Amniotic epithelial cell (primary cell): ENCODE measurements around the gene TBC1D5.
"Not testable (repeated sequence)": the region's sequence is repeated elsewhere in the genome, so short reads cannot be mapped to it uniquely, and the experiment has no call there.

ENCODE experiments used
- DNase-seq: peaks from one replicate; pipeline ENCODE4 v3.0.0-alpha.2; 2010; ENCODE audit warnings: low read depth

Gene TBC1D5

DNA sequence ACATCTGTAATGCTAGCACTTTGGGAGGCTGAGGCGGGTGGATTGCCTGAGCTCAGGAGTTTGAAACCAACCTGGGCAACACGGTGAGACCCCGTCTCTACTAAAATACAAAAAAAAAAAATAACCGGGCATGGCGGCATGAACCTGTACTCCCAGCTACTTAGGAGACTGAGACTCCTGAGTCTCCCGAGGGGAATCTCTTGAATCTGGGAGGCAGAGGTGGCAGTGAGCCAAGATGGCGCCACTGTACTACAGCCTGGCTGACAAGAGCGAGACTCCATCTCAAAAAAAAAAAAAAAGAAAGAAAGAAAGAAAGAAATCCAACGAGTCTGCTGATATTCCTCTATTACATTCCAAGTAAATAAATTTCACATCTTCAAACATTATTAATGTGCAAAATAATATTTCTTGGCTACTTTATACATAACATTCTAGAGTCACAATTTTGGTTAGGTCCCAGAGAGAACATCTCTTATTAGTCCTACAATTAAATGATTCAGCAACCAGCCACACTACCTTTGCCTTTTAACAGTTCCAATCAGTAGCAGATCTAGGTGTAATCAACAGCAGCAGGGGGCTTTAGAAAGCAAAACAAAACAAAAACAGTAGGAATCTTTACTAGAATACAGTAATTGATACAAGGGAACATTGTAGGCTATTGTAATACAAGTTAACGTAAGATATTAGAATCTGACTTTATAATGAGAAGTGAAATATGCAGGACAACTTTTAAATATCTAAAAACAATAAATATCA, 195.8 kb downstream of the TBC1D5 start:
- DNase-seq: no peak

DNA sequence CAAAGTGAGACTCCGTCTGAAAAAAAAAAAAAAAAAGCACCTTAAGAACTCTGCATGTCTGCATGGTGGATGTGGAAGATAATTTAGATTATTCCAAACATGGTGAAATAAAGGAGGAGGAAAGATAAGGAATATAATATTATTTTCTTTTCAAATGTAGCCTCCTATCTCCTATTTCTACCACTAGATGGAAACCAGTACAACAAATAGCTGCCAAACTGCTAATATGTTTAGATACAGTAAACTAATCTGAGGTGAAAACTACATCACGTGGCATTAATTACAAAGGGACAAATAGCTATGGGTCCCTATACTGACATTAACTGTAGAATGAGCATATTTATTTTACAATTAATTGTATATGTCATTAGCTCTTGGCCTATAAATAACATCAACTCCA, 197.8 kb downstream of the TBC1D5 start:
- DNase-seq: peak; percentile 13

DNA sequence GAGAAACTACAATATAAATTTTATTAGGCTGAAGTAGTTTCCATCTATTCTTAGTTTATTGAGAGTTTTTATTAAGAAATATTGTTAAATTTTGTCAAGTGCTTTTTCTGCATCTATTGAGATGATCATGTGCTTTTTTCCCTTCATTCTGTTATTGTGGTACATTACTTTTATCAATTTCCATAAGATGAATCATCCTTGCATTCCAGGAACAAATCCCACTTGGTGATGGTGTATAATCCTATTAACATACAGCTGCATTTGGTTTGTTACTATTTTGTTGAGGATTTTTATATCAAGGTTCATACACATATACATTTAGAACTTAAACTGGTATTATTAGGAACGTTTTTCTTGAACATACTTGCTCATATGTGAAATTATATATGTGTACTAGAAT, 199.8 kb downstream of the TBC1D5 start:
- peak; percentile 16 for DNase-seq

DNA sequence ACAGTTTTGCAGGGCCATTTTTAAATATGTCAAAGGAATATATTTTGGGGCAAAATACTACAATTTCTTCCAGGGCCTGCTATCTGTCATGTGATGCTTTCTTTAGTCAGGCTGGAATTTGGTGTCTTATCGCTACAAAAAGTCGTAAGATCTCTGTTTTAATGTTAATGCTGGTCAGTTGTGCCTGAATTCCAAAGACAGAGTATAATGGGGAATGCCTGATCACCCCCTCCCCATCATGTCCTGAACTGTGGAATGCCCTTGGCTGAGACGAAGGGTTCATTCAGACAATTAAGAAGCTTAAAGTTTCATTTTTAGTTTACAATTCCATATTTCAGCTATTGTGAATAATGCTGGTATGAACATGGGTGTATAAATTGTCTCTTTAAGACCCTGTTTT, 203.0 kb downstream of the TBC1D5 start:
- no peak for DNase-seq

DNA sequence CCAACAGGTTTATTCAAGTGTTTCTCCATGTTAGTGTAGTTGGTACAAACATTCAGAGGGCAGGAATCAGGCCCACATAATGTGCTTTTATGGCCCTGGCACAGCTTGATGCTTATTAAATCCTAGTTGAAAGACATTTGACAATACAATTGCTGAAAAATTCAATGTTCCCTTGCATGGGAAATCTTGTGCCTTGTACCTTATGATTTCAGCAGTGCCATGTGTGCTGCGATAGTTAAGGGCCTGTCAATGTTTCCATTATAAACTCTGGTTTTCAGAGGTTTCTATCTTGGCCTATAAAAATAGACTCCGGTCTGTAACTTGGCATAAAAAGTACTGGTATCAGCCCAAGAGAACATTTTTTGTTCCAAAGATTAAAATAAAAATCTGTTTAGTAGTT, 207.2 kb downstream of the TBC1D5 start:
- DNase-seq: no peak

DNA sequence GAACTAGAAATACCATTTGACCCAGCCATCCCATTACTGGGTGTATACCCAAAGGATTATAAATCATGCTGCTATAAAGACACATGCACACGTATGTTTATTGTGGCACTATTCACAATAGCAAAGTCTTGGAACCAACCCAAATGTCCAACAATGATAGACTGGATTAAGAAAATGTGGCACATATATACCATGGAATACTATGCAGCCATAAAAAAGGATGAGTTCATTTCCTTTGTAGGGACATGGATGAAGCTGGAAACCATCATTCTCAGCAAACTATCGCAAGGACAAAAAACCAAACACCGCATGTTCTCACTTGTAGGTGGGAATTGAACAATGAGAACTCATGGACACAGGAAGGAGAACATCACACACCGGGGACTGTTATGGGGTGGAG, 210.0 kb downstream of the TBC1D5 start:
- DNase-seq: not testable (repeated sequence)

DNA sequence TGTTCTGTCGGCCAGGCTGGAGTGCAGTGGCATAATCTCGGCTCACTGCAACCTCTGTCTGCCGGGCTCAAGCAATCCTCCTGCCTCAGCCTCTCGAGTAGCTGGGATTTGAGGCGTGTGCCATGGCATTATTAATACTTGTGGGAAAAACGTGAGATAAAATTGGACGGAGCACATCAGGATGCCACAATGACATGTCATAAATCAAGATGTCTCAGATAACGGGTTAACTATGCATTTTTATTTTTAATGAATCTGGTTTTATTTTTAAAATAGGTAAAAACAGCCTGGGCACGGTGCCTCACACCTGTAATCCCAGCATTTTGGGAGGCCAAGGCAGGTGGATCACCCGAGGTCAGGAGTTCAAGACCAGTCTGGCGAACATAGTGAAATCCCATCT, 212.8 kb downstream of the TBC1D5 start:
- no peak for DNase-seq

DNA sequence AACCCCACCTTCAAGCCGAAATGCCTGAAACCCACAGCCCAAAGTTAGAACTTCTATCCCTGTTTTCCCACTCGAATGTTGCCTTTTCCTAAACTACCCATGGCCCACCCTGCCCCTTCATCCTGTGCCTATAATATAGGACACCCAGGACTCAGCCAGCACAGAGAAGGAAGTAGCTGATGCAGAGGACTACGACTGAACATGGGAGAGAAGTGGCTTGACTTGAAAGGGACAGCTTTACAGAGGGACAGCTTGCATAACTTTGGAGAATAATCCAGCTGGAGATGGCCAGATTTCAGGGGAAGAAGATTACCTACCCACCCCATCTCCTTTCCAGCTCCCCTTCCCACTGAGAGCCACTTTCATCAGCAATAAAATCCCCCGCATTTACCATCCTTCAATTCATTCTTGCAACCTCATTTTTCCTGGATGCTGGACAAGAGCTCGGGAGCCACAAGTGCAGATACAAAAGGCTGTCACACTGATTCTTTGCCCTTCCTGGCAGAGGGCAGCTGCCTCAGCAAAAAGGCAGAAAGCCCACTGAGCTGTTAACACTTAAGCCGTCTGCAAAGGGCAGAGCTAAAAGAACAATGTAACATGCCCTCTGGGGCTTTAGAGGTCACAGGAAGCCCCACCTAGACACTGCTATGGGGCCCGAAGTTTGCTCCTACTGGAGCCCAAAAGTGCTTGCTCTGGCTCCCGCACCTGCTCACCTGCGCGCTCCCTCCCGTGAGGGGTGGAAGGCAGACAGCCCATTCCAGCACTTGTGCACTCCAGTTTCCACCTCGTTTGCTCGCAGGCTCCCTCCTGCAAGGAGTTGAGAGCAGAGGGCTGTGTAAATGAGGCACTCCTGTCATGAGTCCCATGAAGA, 224.0 kb downstream of the TBC1D5 start:
- DNase-seq: no peak

DNA sequence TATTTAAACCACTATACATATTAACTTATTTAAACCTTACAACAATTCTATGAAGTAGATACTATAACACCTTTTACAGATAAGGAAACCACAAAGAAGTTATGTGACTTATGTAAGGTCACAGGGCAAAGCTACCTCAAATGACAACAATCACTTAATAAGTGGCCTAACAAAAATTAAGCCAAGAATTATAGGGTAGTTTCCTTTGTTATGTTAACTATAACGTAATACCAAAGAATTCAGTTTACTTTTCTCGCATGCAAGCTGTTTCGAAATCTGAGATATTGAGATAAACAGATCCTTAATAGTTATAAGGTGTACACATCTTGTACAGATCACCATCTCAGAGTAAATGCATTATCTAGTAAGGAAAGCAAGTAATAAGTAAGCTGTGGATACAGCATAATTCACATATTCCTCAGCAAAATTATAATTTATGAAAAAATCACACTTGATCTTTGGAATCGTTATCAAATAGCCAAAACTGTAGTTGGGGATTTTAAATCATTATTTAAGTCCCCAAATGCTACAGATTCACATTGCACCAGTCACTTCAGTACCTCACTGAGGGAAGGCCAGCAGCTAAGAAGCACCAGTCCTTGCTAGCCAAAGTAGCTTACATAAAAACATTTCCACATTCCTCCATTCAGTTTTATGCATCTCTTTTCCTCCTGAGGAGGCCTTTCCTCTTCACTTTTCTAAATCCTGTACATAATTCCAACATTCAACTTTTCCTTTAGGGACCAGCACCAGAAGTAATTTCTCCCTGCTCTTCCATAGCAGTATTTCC, 226.8 kb downstream of the TBC1D5 start:
- DNase-seq: peak; percentile 55

DNA sequence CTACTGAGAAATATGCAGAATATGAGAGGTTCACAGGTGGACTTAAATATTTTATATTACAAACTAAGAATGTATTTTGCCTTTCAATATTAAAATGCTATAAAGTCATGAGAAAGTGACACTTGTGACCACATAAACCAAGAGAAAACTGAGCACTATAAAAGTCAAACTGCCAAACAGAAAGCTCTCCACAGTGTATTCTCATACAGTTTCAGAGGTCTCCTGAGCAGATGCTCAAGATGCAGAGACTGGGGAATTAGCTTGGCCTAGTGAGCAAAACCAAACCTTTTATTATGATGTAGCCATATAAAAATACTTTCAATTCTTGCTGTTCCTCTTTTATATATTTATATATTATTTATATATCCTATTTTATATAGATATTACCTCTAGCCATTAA, 227.8 kb downstream of the TBC1D5 start:
- DNase-seq: no peak

DNA sequence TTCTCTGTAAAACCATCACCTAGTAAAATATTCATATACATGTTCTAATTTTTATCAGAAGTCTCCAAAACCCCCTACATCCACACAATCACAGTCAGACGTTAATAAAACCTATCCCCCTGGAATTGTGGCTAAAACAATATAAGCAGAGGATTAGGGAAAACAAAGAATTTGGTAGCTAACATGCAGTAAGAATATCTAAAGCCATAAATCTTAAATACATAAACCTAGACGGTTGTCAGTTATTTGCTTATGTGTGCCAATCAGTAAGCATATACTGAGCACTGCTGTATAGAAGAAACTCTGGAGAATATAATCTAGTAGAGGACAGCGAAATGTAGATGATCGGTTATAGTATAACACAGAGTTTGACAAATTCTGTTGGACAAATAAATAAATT, 232.2 kb downstream of the TBC1D5 start:
- no peak for DNase-seq

DNA sequence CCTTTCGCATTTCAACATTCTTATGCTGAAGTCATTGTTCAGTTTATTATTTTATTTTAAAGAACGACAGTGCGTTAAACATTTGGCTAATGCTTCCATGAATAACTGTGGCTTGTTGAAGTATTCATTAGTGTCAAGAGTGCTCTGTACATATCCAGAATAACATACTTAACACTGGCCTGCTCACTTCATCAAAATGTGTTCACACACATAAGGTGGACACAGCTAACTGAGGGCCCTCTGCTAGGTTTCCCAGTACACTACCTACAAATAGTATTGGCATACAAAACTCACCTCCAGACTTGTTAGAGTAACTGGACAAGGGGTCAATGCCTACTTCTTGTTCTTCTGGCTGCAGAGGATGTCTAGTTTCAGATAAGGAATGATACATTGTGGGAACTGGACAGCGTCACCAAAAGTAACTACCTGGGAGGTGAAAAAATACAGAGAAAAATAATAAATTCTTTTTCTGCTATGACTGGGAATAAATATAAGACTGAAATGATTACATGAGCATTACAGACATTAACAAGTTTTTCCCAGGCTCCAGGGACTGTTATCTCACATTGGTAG, 234.2 kb downstream of the TBC1D5 start:
- no peak for DNase-seq

DNA sequence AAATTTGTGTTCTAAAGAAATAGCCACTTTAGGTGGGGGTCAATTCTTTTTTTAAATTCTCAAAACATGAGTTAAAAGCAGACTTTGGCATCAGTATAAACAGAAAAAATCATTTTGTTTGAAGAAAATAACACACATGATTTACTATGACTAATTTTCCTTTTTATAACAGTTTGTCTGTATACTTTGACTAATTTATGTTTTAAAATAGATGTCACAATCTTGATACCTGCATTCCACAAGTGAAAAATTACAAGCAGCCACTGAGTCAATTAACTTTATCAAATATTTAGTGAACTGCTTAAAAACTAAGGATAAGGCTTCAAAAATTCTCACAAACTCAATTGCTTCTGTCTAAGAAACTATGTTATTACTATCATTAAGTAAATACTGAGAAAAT, 235.0 kb downstream of the TBC1D5 start:
- no peak for DNase-seq

DNA sequence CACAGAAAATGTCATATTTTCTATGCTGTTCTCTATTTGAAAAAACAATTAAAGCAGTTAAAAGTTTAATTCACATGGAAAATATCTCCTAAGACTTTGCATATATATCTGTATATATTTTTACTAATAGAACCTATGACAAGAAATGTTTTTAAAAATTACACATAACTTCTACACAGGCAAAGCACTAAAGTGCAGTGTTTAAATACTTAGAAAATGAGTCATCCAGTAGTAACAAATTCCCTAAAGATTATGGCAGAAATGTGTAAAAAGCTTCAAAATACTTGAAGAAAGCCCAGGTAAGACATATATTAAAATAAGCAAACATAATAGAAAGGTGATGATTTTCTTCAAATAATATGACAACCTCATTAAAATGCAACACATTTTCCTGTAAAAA, 236.6 kb downstream of the TBC1D5 start:
- no peak for DNase-seq

DNA sequence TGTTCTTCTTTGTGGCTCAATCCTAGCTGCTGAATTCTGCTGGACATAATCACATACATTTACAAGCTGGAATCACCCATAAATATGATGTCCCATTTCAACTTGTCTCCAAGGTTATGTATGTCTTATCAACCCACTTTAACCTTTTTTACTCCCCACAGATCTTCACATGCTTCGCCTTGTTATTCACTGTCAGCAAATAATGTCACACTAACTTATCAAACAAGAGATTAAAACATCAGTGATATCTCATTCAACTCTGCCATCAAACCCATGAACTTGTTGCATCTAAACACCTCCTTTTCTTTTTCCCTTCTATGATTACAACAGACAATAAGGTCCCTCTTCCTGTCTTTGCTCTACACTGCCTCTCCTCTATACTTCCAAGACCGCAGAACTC, 240.7 kb downstream of the TBC1D5 start:
- DNase-seq: no peak

DNA sequence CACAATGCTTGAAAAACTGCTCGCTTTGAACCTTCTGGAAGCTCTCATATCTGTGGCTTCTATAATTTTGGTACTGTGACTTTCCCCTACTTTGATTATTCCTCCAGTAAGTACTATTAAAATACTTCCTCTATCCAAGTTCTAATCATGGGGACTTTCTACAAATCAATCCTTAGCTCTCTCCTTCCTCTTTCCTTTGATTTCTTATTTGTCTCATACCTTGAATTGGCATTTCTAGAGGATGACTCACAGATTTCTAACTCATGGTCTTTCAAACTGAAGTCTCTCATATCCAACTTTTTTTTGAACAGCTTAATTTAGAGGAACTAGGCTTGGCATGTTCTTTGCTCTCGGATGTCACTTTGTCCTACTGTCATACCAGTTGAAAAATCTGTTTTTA, 241.8 kb downstream of the TBC1D5 start:
- no peak for DNase-seq

DNA sequence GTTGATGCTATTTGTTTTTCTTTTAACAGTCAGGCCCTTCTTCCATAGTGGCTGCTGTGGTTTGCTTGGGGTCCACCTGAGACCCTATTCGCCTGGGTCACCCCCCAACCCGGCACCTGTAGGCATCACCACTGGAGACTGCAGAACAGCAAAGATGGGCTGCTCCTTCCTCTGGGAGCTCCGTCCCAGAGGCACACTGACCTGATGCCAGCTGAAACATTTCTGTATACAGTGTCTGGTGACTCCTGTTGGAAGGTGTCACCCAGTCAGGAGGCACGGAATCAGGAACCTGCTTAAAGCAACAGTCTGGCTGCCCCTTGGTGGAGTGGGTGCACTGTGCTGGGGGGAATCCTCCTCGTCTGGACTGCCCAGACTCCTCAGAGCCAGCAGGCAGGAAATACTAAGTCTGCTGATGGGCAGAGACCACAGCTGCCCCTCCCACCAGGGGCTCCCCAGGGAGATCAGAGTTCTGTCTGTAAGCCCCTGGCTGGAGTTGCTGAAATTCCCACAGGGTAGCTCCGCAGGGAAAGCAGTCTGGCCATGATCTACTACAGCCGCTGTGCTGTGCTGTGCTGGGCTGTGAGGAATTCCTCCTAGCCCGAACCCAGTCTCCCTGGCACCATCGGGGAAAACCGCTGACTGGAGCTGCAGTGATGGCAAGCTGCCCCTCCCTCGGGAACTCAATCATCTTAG, 248.2 kb downstream of the TBC1D5 start:
- peak; percentile 49 for DNase-seq

DNA sequence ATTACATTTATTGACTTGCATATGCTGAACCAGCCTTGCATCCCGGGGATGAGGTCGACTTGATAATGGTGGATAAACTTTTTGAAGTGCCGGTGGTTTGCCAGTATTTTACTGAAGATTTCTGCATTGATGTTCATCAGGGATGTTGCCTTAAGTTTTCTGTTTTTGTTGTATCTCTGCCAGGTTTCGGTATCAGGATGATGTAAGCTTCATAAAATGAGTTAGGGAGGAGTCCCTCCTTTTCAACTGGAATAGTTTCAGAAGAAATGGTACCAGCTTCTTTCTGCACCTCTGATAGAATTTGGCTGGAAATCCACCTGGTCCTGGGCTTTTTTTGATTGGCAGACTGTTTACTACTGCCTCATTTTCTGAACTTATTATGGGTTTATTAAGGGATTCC, 250.8 kb downstream of the TBC1D5 start:
- DNase-seq: peak; percentile 72

DNA sequence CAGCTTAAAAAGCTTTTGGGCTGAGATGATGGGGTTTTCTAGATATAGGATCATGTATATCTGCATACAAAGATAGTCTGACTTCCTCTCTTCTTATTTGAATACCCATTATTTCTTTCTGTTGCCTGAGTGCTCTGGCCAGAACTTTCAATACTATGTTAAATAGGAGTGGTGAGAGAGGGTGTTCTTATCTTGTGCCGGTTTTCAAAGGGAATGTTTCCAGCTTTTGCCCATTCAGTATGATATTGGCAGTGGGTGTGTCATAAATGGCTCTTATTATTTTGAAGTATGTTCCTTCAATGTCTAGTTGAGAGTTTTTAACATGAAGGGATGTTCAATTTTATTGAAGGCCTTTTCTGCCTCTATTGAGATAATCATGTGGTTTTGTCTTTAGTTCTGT, 251.2 kb downstream of the TBC1D5 start:
- not testable (repeated sequence) for DNase-seq

DNA sequence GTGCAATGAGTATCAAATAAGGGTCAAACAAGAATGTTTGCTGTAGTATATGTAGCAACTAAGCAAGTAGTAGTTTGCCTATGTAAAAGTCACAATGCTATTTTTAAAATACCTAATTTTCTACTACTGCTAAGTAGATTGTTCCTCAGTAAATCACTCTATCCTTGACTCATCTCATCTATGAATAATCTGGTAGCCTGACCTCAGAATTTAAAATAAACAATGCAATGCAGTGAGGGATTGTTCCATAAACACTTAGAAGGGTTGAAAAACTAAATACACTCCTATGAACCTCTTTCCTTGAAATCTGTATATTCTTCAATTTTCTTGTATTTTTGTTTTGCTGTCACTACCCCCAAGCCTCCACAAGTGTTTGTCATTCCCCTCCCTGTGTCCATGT, 253.3 kb downstream of the TBC1D5 start:
- peak; percentile 47 for DNase-seq

DNA sequence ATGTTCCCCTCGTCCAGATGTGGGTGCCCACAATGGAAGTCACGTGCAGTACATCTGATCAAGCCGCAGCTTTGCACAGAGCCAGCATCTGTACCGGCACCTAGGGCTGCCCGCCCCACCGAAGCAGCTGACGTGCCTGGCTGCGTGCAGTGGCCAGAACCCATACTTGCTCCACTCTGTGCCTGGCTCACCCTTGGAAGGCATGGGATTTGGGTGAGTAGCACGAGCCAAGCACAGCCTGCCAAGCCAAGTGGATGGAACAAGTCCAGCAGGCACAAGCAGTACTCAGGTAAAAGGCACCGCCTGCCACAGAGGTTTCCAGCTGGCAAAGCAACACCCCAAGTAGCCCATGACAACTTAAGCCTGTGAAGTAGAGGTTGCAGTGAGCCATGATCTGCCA, 261.3 kb downstream of the TBC1D5 start:
- DNase-seq: no peak
